GM19467 (cell line): ENCODE data around the gene SYS1.

Experiments used
- ATAC-seq: cut with Tn5 transposase; IDR thresholded peaks from one replicate; pipeline ENCODE4 v1.9.1; 2021; ENCODE audit warnings: mild to moderate bottlenecking, moderate library complexity; ENCODE audit not compliant: unreplicated experiment

The SYS1 gene

DNA sequence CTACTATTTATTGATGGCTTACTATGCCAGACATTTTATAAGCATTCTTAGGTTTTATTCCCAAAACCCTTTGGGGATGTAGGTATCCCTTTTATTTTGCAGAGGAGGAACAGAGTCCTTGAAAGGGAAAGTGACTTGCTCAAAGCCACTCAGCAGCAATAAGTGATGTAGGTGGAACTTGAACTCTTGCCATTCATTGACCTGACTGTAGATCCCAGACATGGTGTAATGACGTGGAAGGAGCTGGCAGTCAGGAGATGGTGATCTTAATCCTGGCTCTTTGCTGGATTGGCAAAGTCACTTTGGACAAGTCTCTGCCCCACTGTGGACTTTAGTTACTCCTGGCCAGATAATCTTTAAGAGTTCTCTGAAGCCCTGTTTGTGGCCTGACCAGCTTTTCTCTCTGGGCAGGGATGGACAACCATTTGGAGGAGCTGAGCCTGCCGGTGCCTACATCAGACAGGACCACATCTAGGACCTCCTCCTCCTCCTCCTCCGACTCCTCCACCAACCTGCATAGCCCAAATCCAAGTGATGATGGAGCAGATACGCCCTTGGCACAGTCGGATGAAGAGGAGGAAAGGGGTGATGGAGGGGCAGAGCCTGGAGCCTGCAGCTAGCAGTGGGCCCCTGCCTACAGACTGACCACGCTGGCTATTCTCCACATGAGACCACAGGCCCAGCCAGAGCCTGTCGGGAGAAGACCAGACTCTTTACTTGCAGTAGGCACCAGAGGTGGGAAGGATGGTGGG, 46.7 kb downstream of the SYS1 start:
- ATAC-seq, result no peak

GRCh38 chr20:45410887-45411286, 47.9 kb downstream of the SYS1 start:
- no peak for ATAC-seq

- ATAC-seq, result no peak
These were observed 49.7 kb downstream of the SYS1 start for GRCh38 chr20:45412653-45413052.

GRCh38 chr20:45413479-45413878, 50.5 kb downstream of the SYS1 start:
- ATAC-seq, result no peak

DNA sequence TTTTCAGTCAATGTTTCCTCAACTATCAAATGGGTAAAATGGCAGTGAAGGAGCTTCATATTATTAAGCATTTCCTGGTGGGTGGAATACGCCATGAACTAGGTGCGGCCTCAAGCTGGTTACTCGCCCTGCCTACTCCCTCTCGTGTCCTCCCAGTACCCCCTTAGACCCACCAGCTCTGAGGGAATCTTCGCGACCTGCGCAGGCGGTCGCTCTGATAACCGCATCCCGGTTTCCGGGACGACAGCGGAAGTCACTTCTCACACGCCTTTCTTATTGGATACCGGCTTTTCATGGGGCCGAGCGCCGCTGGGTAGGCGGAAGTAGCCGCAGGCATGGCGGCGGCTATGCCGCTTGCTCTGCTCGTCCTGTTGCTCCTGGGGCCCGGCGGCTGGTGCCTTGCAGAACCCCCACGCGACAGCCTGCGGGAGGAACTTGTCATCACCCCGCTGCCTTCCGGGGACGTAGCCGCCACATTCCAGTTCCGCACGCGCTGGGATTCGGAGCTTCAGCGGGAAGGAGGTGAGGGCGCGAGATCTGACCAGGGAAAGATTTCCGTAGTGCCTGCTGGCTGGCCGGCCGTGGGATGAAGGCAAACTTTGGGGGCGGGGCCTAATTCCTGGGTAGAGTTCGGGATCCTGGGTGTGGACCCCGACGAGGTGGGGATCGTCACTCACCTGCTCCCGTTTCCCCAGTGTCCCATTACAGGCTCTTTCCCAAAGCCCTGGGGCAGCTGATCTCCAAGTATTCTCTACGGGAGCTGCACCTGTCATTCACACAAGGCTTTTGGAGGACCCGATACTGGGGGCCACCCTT, 53.1 kb downstream of the SYS1 start, which contains the start of gene PIGT:
TSS of gene PIGT (plus strand) at position 320 of the 816 bp plus-strand sequence. CDS start at position 336, 16 bp downstream.
- peak; percentile 60 for ATAC-seq

GRCh38 chr20:45416917-45417316, 54.0 kb downstream of the SYS1 start:
- ATAC-seq, result no peak
